Heart left ventricle (tissue), 16 donors: ENCODE measurements around the gene STARD3NL. TPM values are rescaled to one million over a fixed set of nuclear protein-coding genes. Genes with fewer than 3 reads are reported as not detected.

Source experiments
- ATAC-seq, 4 donors: fragments of 200-7000 bp; cut with Tn5 transposase; one replicate each; pipeline ENCODE4 v1.9.1; 2020 to 2022; ENCODE audit warnings: moderate library complexity in 4 of 4, mild to moderate bottlenecking in 3 of 4, moderate number of reproducible peaks in 1 of 4
- DNase-seq, 5 donors: peaks; one replicate each; pipeline ENCODE4 v3.0.0-alpha.2; 2020
- H3K27ac ChIP-seq, 12 donors: fragments of 200-600 bp; sonication (generic) in 4 of 12; one replicate each; pipeline versions ENCODE4 v1.5.0 to v1.8.0; 2016 to 2022; ENCODE audit warnings: mild to moderate bottlenecking in 2 of 12
- H3K27me3 ChIP-seq, 9 donors: fragments of 200-600 bp; sonication (generic) in 2 of 9; one replicate each; pipeline versions ENCODE4 v1.5.1 to v1.8.0; 2016 to 2022; ENCODE audit warnings: mild to moderate bottlenecking in 3 of 9
- H3K36me3 ChIP-seq, 9 donors: fragments of 200-600 bp; sonication (generic) in 2 of 9; one replicate each; pipeline versions ENCODE4 v1.5.0 to v1.8.0; 2018 to 2022; ENCODE audit warnings: mild to moderate bottlenecking in 2 of 9
- H3K4me1 ChIP-seq, 12 donors: fragments of 200-600 bp; sonication (generic) in 4 of 12; one replicate each; pipeline versions ENCODE4 v1.5.0 to v1.8.0; 2016 to 2022; ENCODE audit warnings: mild to moderate bottlenecking in 3 of 12
- H3K4me3 ChIP-seq, 12 donors: fragments of 200-600 bp; sonication (generic) in 4 of 12; one replicate each; pipeline versions ENCODE4 v1.5.0 to v1.8.0; 2017 to 2022; ENCODE audit warnings: mild to moderate bottlenecking in 9 of 12, moderate library complexity in 4 of 12
- H3K9me3 ChIP-seq, 12 donors: fragments of 200-600 bp; sonication (generic) in 4 of 12; one replicate each; pipeline versions ENCODE4 v1.5.0 to v1.8.0; 2016 to 2022; ENCODE audit warnings: mild to moderate bottlenecking in 1 of 12
- CTCF ChIP-seq, 12 donors: fragments of 200-600 bp; sonication (generic) in 4 of 12; IDR thresholded peaks; one replicate each; pipeline versions ENCODE4 v1.5.0 to v1.8.0; 2018 to 2022; ENCODE audit warnings: antibody characterized with exemption in 12 of 12, mild to moderate bottlenecking in 5 of 12
- POLR2A ChIP-seq, 2 donors: fragments of 450-650 bp; IDR thresholded peaks; one replicate each; pipeline ENCODE4 v1.6.1; 2017; ENCODE audit warnings: antibody characterized with exemption in 2 of 2, mild to moderate bottlenecking in 2 of 2, moderate library complexity in 2 of 2
- WGBS, 4 donors: extraction: QIAGEN DNeasy Blood & Tissue Kit in 2 of 4; methylation state at CpG; one replicate each; pipeline versions ENCODE4 v1.1.5 to v1.1.7; 2013 to 2018; 5-methylcytosine and 5-hydroxymethylcytosine counted together
- intact Hi-C, 10 donors: fragments of 100-400 bp; cut with DNase I; formaldehyde crosslinking; loops; one replicate each; pipeline versions ENCODE4 v1.11.1 to v1.14.2; 2022
- polyA plus RNA-seq, 2 donors: library from polyadenylated mRNA; stranded (reverse); fragments of 200-250 nt; gene quantifications; one replicate each; pipeline ENCODE4 v1.2.3, GENCODE V29; 2013
- total RNA-seq, 9 donors: library from RNA; depleted of rRNA in 2 of 9; stranded (reverse); fragments of >200 nt in 2 of 9; fragmentation: NEBNext Ultra II Directional in 3 of 9; extraction: Animal tissue kit (Norgen Biotek cat#: 25700) in 3 of 9; gene quantifications; one replicate each; pipeline versions ENCODE4 v1.1.0 to v1.2.4, GENCODE V29; 2016 to 2023
- donor health status: ischemic (EF 13 %, LVEDD 7.1; RV severe dilation, severe dysfunction).
- donor health status: healthy with polysubstance abuse.
- donor health status: DM: no; HTN: yes; CAD: no.
- donor health status: DM: no; HTN: no; CAD: no.
- donor health status: ischemic (EF 25% LVEDD 6.9; RV normal size, moderate dysfunction).
- donor health status: ischemic (EF 25% LVEDD 5.7; RV mildly dilated, moderate dysfunction).
- donor health status: healthy.
- donor health status: DM: yes; HTN: yes; CAD: no.
- donor health status: ischemic (EF 35%, LVEDD 5.7; RV mildly dilated, moderate dysfunction).
- donor health status: nonischemic (EF 11% LVEDD 7.7; RV severe dilation, severe dysfunction).
- donor health status: DM: yes; HTN: yes; CAD: no.
- donor health status: PGD.
- donor health status: ischemic (EF 29% LVEDD 5.4; RV normal size, mild dysfunction).
- donor health status: nonischemic (EF 23%, LVEDD 6.1; RV moderate dilation, normal function).

The STARD3NL gene
- total and polyA plus RNA-seq, 11 donors, result 10.3 to 37.6 (median 23.8) TPM

DNA sequence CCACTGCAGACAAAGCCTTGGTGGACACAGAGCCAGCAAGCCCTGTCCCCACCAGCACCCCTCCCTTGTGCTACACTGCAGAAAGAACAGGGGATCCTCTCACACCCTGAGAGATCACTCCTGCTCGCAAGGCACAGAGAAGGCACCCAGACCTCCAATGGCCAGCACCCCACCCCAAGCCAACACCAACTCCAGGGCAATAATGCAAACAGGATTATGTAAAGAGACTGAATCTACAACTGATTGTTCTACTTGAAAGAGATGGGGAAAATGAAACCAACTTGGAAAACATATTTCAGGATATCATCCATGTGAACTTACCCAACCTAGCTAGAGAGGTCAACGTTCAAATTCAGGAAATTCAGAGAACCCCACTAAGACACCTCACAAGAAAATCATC is 26.5 kb upstream of the STARD3NL start:
- no peak overlapping the region for H3K27ac ChIP-seq

DNA sequence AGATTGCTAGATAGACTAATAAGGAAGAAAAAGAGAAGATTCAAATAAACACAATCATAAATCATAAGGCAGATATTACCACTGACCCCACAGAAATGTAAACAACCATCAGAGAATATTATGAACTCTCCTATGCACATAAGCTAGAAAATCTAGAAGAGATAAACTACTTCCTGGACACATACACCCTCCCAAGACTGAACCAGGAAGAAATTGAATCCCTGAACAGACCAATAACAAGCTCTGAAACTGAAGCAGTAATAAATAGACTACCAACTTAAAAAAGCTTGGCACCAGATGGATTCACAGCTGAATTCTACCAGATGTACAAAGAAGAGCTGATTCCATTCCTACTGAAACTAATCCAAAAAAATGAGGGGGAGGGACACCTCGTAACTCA is 24.5 kb upstream of the STARD3NL start:
- TF ChIP-seq CTCF (IDR thresholded peaks at IDR 0.05) (no peak), POLR2A (IDR thresholded peaks at IDR 0.05) (no peak)
- intact Hi-C loops, result no loop called here
- Histone ChIP-seq H3K9me3 (peaks cover 0 to 5% (median 0%) of the 10 kb centered on the region in 12 donors), H3K27me3 (no peaks in the 10 kb centered on the region), H3K4me1 (no peaks in the 10 kb centered on the region), H3K4me3 (no peak overlapping the region), H3K27ac (no peak overlapping the region), H3K36me3 (no peaks in the 10 kb centered on the region)
- no peak for ATAC-seq
- DNase-seq, result no peak
- WGBS, 4 donors, result 61 to 77% (median 65%) methylated on average over 1 of the region's 1 CpG

More for the DNA sequence above, 26.5 kb upstream of the STARD3NL start:
- H3K4me1 ChIP-seq, result no peaks in the 10 kb centered on the region
- peaks cover 0 to 5% (median 0%) of the 10 kb centered on the region in 12 donors for H3K9me3 ChIP-seq
- intact Hi-C loops, result no loop called here
- DNase-seq (no peak), ATAC-seq (no peak)
- H3K4me3 ChIP-seq, result no peak overlapping the region
- H3K36me3 ChIP-seq, result no peaks in the 10 kb centered on the region
- no peaks in the 10 kb centered on the region for H3K27me3 ChIP-seq
- TF ChIP-seq POLR2A (IDR thresholded peaks at IDR 0.05) (no peak), CTCF (IDR thresholded peaks at IDR 0.05) (no peak)
- WGBS, 4 donors, result 65 to 79% (median 73%) methylated on average over 1 to 2 of the region's 2 CpGs

DNA sequence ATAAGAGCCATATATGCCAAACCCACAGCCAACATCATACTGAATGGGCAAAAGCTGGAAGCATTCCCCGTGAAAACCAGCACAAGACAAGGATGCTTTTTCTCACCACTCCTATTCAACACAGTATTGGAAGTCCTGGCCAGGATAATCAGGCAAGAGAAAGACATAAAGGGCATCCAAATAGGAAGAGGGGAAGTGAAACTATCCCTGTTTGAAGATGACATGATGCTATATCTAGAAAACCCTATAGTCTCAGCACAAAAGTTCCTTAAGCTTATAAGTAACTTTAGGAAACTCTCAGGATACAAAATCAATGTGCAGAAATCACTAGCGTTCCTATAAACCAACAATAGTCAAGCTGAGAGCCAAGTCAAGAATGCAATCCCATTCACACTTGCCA is 23.8 kb upstream of the STARD3NL start:
- intact Hi-C loops, result no loop called here
- DNase-seq (no peak), ATAC-seq (no peak)
- WGBS, 4 donors, result 71 to 92% (median 87%) methylated on average over 2 of the region's 2 CpGs
- no peaks in the 10 kb centered on the region for H3K36me3 ChIP-seq
- H3K27ac ChIP-seq, result no peak overlapping the region
- H3K27me3 ChIP-seq, result no peaks in the 10 kb centered on the region
- no peaks in the 10 kb centered on the region for H3K4me1 ChIP-seq
- H3K4me3 ChIP-seq, result no peak overlapping the region
- TF ChIP-seq POLR2A (IDR thresholded peaks at IDR 0.05) (no peak), CTCF (IDR thresholded peaks at IDR 0.05) (no peak)
- peaks cover 0 to 5% (median 0%) of the 10 kb centered on the region in 12 donors for H3K9me3 ChIP-seq

- ATAC-seq, result no peak
- H3K4me1 ChIP-seq, result no peaks in the 10 kb centered on the region
- no peak overlapping the region for H3K27ac ChIP-seq
- no peak for DNase-seq
- TF ChIP-seq POLR2A (IDR thresholded peaks at IDR 0.05) (no peak), CTCF (IDR thresholded peaks at IDR 0.05) (no peak)
- 71 to 81% (median 73%) methylated on average over 5 of the region's 5 CpGs for WGBS, 4 donors
- intact Hi-C loops, result no loop called here
- peaks cover 0 to 5% (median 0%) of the 10 kb centered on the region in 12 donors for H3K9me3 ChIP-seq
- no peaks in the 10 kb centered on the region for H3K27me3 ChIP-seq
- no peaks in the 10 kb centered on the region for H3K36me3 ChIP-seq
- no peak overlapping the region for H3K4me3 ChIP-seq
These were observed 18.0 kb upstream of the STARD3NL start for GRCh38 chr7:38160003-38160571.
